BLaER1 (cell line): ENCODE measurements around the gene SLC41A1.
"Not testable (repeated sequence)": the region's sequence is repeated elsewhere in the genome, so short reads cannot be mapped to it uniquely, and the experiment has no call there.

Source experiments
- H3K27ac ChIP-seq: shearing (Covaris generic); formaldehyde crosslinking; 2 replicates; pipeline ENCODE4 v1.8.1; 2022
- H3K27me3 ChIP-seq: shearing (Covaris generic); formaldehyde crosslinking; 2 replicates; pipeline ENCODE4 v1.8.1; 2022
- H3K36me3 ChIP-seq: shearing (Covaris generic); formaldehyde crosslinking; 2 replicates; pipeline ENCODE4 v1.8.1; 2022
- H3K4me1 ChIP-seq: shearing (Covaris generic); formaldehyde crosslinking; 2 replicates; pipeline ENCODE4 v1.8.1; 2022
- H3K4me2 ChIP-seq: shearing (Covaris generic); formaldehyde crosslinking; 2 replicates; pipeline ENCODE4 v1.8.1; 2022
- H3K4me3 ChIP-seq: shearing (Covaris generic); formaldehyde crosslinking; 2 replicates; pipeline ENCODE4 v1.8.1; 2022
- H3K9ac ChIP-seq: shearing (Covaris generic); formaldehyde crosslinking; 2 replicates; pipeline ENCODE4 v1.8.1; 2022
- H3K9me3 ChIP-seq: shearing (Covaris generic); formaldehyde crosslinking; 2 replicates; pipeline ENCODE4 v1.8.1; 2022
- H4K20me1 ChIP-seq: shearing (Covaris generic); formaldehyde crosslinking; 2 replicates; pipeline ENCODE4 v1.8.1; 2022
- Cebpa-rat ChIP-seq: shearing (Covaris generic); IDR thresholded peaks from 2 replicates; pipeline ENCODE4 v1.8.1; 2022

Gene SLC41A1

GRCh38 chr1:205812878-205813754 is at the start of gene SLC41A1:
SLC41A1 (minus strand) TSS chr1:205813198; CDS start chr1:205810441, 2,757 bp downstream.
- H4K20me1 ChIP-seq: peaks cover 42% of the 10 kb centered on the region
- peak within 1 kb of the TSS; percentile 86 for H3K27ac ChIP-seq
- H3K4me3 ChIP-seq: peak within 1 kb of the TSS; percentile 90
- peak within 1 kb of the TSS; percentile 85 for H3K9ac ChIP-seq
- H3K36me3 ChIP-seq: peaks cover 27% of the 10 kb centered on the region
- H3K9me3 ChIP-seq: no peaks in the 10 kb centered on the region
- no peak for TF ChIP-seq Cebpa-rat
- no peaks in the 10 kb centered on the region for H3K27me3 ChIP-seq
- peaks cover 83% of the 10 kb centered on the region for H3K4me1 ChIP-seq
- peak within 1 kb of the TSS; percentile 91 for H3K4me2 ChIP-seq

GRCh38 chr1:205861540-205861939 is 48.5 kb upstream of the SLC41A1 start:
- no peak overlapping the region for H3K27ac ChIP-seq
- no peaks in the 10 kb centered on the region for H3K27me3 ChIP-seq
- peaks cover 22% of the 10 kb centered on the region; the same call in 1 of the 2 replicates for H3K36me3 ChIP-seq
- no peak overlapping the region for H3K9ac ChIP-seq
- H3K9me3 ChIP-seq: peaks cover 41% of the 10 kb centered on the region
- no peak overlapping the region for H3K4me3 ChIP-seq
- no peak overlapping the region for H3K4me2 ChIP-seq
- TF ChIP-seq Cebpa-rat: no peak
- H3K4me1 ChIP-seq: peaks cover 25% of the 10 kb centered on the region
- no peaks in the 10 kb centered on the region for H4K20me1 ChIP-seq

- no peaks in the 10 kb centered on the region for H4K20me1 ChIP-seq
- no peaks in the 10 kb centered on the region for H3K27me3 ChIP-seq
- H3K4me3 ChIP-seq: no peak overlapping the region
- peak overlapping the region; percentile 40 for H3K27ac ChIP-seq
- H3K4me2 ChIP-seq: peak overlapping the region; percentile 58
- H3K9ac ChIP-seq: no peak overlapping the region
- H3K36me3 ChIP-seq: peaks cover 22% of the 10 kb centered on the region; the same call in 1 of the 2 replicates
- no peak for TF ChIP-seq Cebpa-rat
- H3K9me3 ChIP-seq: peaks cover 52% of the 10 kb centered on the region
- peaks cover 25% of the 10 kb centered on the region for H3K4me1 ChIP-seq
Measured at GRCh38 chr1:205858141-205858961, 45.4 kb upstream of the SLC41A1 start.

- not testable (repeated sequence) for H3K4me3 ChIP-seq
- peak overlapping the region; percentile 58 for H3K4me2 ChIP-seq
Measured at GRCh38 chr1:205857501-205857900, 44.5 kb upstream of the SLC41A1 start.

GRCh38 chr1:205856433-205856832 is 43.4 kb upstream of the SLC41A1 start:
- Histone ChIP-seq H3K4me3 (no peak overlapping the region), H4K20me1 (no peaks in the 10 kb centered on the region), H3K9me3 (peaks cover 46% of the 10 kb centered on the region), H3K9ac (no peak overlapping the region), H3K27me3 (no peaks in the 10 kb centered on the region), H3K27ac (no peak overlapping the region), H3K4me2 (no peak overlapping the region), H3K36me3 (peaks cover 15% of the 10 kb centered on the region), H3K4me1 (peaks cover 25% of the 10 kb centered on the region)
- TF ChIP-seq Cebpa-rat: no peak

More at GRCh38 chr1:205857501-205857900, 44.5 kb upstream of the SLC41A1 start:
- H4K20me1 ChIP-seq, H3K27me3 ChIP-seq, H3K9ac ChIP-seq, H3K27ac ChIP-seq: not testable (repeated sequence)
- Histone ChIP-seq H3K4me1 (peaks cover 25% of the 10 kb centered on the region), H3K36me3 (peaks cover 23% of the 10 kb centered on the region), H3K9me3 (peaks cover 54% of the 10 kb centered on the region)

- H3K9ac ChIP-seq: no peak overlapping the region
- no peak overlapping the region for H3K27ac ChIP-seq
- peaks cover 37% of the 10 kb centered on the region for H3K9me3 ChIP-seq
- H3K4me1 ChIP-seq: peaks cover 22% of the 10 kb centered on the region
- H3K4me3 ChIP-seq: no peak overlapping the region
- H3K27me3 ChIP-seq: no peaks in the 10 kb centered on the region
- H3K36me3 ChIP-seq: peaks cover 7% of the 10 kb centered on the region
- H4K20me1 ChIP-seq: no peaks in the 10 kb centered on the region
- no peak for TF ChIP-seq Cebpa-rat
- no peak overlapping the region for H3K4me2 ChIP-seq
Measured at GRCh38 chr1:205852969-205853368, 40.0 kb upstream of the SLC41A1 start.

- Histone ChIP-seq H3K27me3 (no peaks in the 10 kb centered on the region), H3K27ac (no peak overlapping the region), H4K20me1 (no peaks in the 10 kb centered on the region), H3K36me3 (peaks cover 7% of the 10 kb centered on the region), H3K9me3 (peaks cover 35% of the 10 kb centered on the region), H3K9ac (no peak overlapping the region), H3K4me1 (peaks cover 15% of the 10 kb centered on the region), H3K4me3 (no peak overlapping the region), H3K4me2 (no peak overlapping the region)
- TF ChIP-seq Cebpa-rat: no peak
Measured at GRCh38 chr1:205851993-205852392, 39.0 kb upstream of the SLC41A1 start.

- Histone ChIP-seq H3K4me1 (peaks cover 21% of the 10 kb centered on the region), H3K4me3 (peak within 1 kb of the TSS; percentile 63), H3K9me3 (peaks cover 22% of the 10 kb centered on the region), H3K9ac (peak within 1 kb of the TSS; percentile 67; the same call in 1 of the 2 replicates), H3K27ac (peak within 1 kb of the TSS; percentile 51; the same call in 1 of the 2 replicates), H3K27me3 (no peaks in the 10 kb centered on the region), H3K36me3 (peaks cover 16% of the 10 kb centered on the region), H3K4me2 (peak within 1 kb of the TSS; percentile 85), H4K20me1 (no peaks in the 10 kb centered on the region)
- no peak for TF ChIP-seq Cebpa-rat
Measured at GRCh38 chr1:205849619-205850355, 36.8 kb upstream of the SLC41A1 start, which contains the start of gene PM20D1. PM20D1 (minus strand) TSS chr1:205850132; CDS start chr1:205850072, 60 bp downstream.
